HEK293 (cell line): ENCODE data around the gene COL6A1.

ENCODE experiments used
- CTCF ChIP-seq: fragments of 450-650 bp; formaldehyde crosslinking; IDR thresholded peaks from 2 replicates; pipeline ENCODE4 v1.5.1; 2016; ENCODE audit warnings: missing biosample characterization, missing genetic modification characterization
- PBX3 ChIP-seq: sonication (generic); formaldehyde crosslinking; IDR thresholded peaks from 2 replicates; pipeline ENCODE4 v1.8.1; 2022; ENCODE audit warnings: mild to moderate bottlenecking, moderate library complexity, missing genetic modification reagents
- REST ChIP-seq: fragments of 450-650 bp; formaldehyde crosslinking; IDR thresholded peaks from 2 replicates; pipeline ENCODE4 v1.5.1; 2016; ENCODE audit warnings: missing biosample characterization, missing genetic modification characterization
- ZNF223 ChIP-seq: fragments of 450-650 bp; formaldehyde crosslinking; IDR thresholded peaks from 2 replicates; pipeline ENCODE4 v1.5.1; 2016; ENCODE audit warnings: missing biosample characterization, missing genetic modification characterization
- ZNF792 ChIP-seq: fragments of 450-650 bp; formaldehyde crosslinking; IDR thresholded peaks from 2 replicates; pipeline ENCODE4 v1.5.1; 2016; ENCODE audit warnings: missing biosample characterization, missing genetic modification characterization
- ZNF837 ChIP-seq: fragments of 450-650 bp; formaldehyde crosslinking; IDR thresholded peaks from 2 replicates; pipeline ENCODE4 v1.5.1; 2016; ENCODE audit warnings: missing biosample characterization, missing genetic modification characterization
- ZNF843 ChIP-seq: fragments of 450-650 bp; formaldehyde crosslinking; IDR thresholded peaks from 2 replicates; pipeline ENCODE4 v1.5.1; 2016; ENCODE audit warnings: missing biosample characterization, missing genetic modification characterization

- TF ChIP-seq CTCF (tag by site-specific recombination), result no peak
- TF ChIP-seq ZNF223 (tag by site-specific recombination), result no peak
- no peak for TF ChIP-seq REST (tag by site-specific recombination)
- no peak for TF ChIP-seq ZNF792 (tag by site-specific recombination)
- TF ChIP-seq PBX3 (CRISPR knock-in tag), result no peak
- no peak for TF ChIP-seq ZNF837
- TF ChIP-seq ZNF843, result no peak
These were observed 32.9 kb upstream of the COL6A1 start for GRCh38 chr21:45948576-45949141.
